Thyroid gland (tissue), 4 donors: ENCODE results near the gene ADGRG6.

Source experiments
- POLR2A ChIP-seq, 2 donors: fragments of 450-650 bp; IDR thresholded peaks; one replicate each; pipeline ENCODE4 v1.6.1; 2017; ENCODE audit warnings: antibody characterized with exemption in 2 of 2, mild to moderate bottlenecking in 2 of 2, moderate library complexity in 1 of 2
- TF ChIP-seq, protein P1 (sequence below), 6 experiments: fragments of 200-600 bp in 3 of 6; fragments of 450-650 bp in 3 of 6; sonication (generic) in 3 of 6; IDR thresholded peaks; one replicate each; pipeline ENCODE4 v1.5.1; 2016 to 2019; ENCODE audit warnings: antibody characterized with exemption in 6 of 6, mild to moderate bottlenecking in 2 of 6, inconsistent platforms in 1 of 6, moderate library complexity in 1 of 6

DNA sequence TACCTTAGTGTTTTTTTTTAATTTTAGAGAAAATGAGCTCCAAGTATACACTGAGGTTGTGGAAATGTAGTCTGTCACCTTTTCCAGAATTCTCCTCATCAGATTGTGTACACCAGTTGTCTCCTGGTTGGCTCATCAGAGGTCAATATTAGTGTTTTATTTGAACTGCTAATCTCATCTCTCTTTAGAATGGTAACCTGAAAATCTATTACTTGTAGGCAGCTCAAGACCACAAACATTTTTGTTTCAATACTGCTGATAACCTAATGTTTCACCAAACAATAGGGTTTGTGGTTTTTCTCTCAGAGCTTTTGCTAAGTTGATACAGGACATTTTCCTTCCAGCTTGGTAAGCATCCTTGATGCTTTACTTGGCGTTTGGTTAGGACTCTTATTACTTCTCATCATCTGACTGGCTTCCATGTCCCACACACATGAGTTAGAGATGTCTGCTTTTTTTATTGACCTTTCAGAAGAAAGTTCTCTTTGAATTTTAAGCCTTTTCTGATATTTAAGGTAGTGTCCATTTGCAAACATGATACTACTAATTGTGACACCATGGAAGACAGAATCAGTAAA, 15.1 kb downstream of the ADGRG6 start:
- TF ChIP-seq, protein P1, sequence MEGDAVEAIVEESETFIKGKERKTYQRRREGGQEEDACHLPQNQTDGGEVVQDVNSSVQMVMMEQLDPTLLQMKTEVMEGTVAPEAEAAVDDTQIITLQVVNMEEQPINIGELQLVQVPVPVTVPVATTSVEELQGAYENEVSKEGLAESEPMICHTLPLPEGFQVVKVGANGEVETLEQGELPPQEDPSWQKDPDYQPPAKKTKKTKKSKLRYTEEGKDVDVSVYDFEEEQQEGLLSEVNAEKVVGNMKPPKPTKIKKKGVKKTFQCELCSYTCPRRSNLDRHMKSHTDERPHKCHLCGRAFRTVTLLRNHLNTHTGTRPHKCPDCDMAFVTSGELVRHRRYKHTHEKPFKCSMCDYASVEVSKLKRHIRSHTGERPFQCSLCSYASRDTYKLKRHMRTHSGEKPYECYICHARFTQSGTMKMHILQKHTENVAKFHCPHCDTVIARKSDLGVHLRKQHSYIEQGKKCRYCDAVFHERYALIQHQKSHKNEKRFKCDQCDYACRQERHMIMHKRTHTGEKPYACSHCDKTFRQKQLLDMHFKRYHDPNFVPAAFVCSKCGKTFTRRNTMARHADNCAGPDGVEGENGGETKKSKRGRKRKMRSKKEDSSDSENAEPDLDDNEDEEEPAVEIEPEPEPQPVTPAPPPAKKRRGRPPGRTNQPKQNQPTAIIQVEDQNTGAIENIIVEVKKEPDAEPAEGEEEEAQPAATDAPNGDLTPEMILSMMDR (IDR thresholded peaks at IDR 0.05) = no peak
- TF ChIP-seq POLR2A (IDR thresholded peaks at IDR 0.05) = no peak
